ENCODE results near the gene ACAA1. TPM values are rescaled to one million over a fixed set of nuclear protein-coding genes. Genes with fewer than 3 reads are reported as not detected.

The ACAA1 gene
- total RNA-seq, 1 experiment from 2014 or later = 49.0 TPM

- ATAC-seq = no peak
- no peak overlapping the region for H3K4me2 ChIP-seq (ENCODE audit: low read length)
- RAD21 ChIA-PET (ENCODE audit: low non-redundant PET in 1 of 2, low total read pairs in 2 of 2, uncharacterized antibody in 2 of 2, unreplicated experiment in 2 of 2) = no interaction called here
- peaks cover 0 to 4% of the 10 kb centered on the region in 2 experiments; a peak in 2 of 4 replicates for H3K4me1 ChIP-seq (ENCODE audit: control insufficient read depth in 1 of 2, insufficient read depth in 2 of 2, low read length in 2 of 2)
- H3K79me2 ChIP-seq (ENCODE audit: insufficient read depth, low read length) = no peaks in the 10 kb centered on the region
- BruUV-seq (replicated peaks) = no TSS peak
- H3K4me3 ChIP-seq (replicated peaks in 1 of 2; ENCODE audit: low read depth in 1 of 2, low read length in 2 of 2) = no peak overlapping the region
- H4K20me1 ChIP-seq (ENCODE audit: insufficient read depth) = no peaks in the 10 kb centered on the region
- POLR2A ChIA-PET = no interaction called here
- no peaks in the 10 kb centered on the region for H3K9me2 ChIP-seq (ENCODE audit: insufficient read depth)
- no peak overlapping the region for H2AFZ ChIP-seq (ENCODE audit: low read depth, low read length, poor library complexity, severe bottlenecking)
- no peak overlapping the region for H3K27ac ChIP-seq (ENCODE audit: low read depth, low read length)
- H3K27me3 ChIP-seq (ENCODE audit: insufficient read depth, low read length) = no peaks in the 10 kb centered on the region
- peaks cover 13 to 30% of the 10 kb centered on the region in 2 experiments; a peak in 3 of 4 replicates for H3K36me3 ChIP-seq (ENCODE audit: control insufficient read depth in 1 of 2, insufficient read depth in 2 of 2, low read length in 2 of 2)
- intact Hi-C loops (cut with micrococcal nuclease) = no loop called here
- TF ChIP-seq EGR1 (IDR thresholded peaks at IDR 0.05; ENCODE audit: low read depth) = no peak
- TF ChIP-seq ZFX (IDR thresholded peaks at IDR 0.05) = no peak
- no peak for TF ChIP-seq POLR2AphosphoS5 (IDR thresholded peaks at IDR 0.05; ENCODE audit: low read depth, low read length)
- TF ChIP-seq FOSL1 (IDR thresholded peaks at IDR 0.05; ENCODE audit: low read depth) = no peak
- no peak for TF ChIP-seq YY1 (IDR thresholded peaks at IDR 0.05; ENCODE audit: extremely low read depth, insufficient replicate concordance, low read depth, low read length)
- no peaks in the 10 kb centered on the region for H3K9me3 ChIP-seq (ENCODE audit: control insufficient read depth in 1 of 2, insufficient read depth in 1 of 2, low read depth in 1 of 2, low read length in 2 of 2)
- DNase-seq (ENCODE audit: low read depth, low spot score) = no peak
- CTCF ChIA-PET = no interaction called here
- H3K9ac ChIP-seq (ENCODE audit: low read length) = no peak overlapping the region
These were observed 15.0 kb downstream of the ACAA1 start for GRCh38 chr3:38121832-38122461.

- no peak for TF ChIP-seq ZNF274 (IDR thresholded peaks at IDR 0.05; ENCODE audit: low read depth, low read length)
- DNase-seq (ENCODE audit: low read depth, low spot score) (no peak), ATAC-seq (no peak)
- H3K4me1 ChIP-seq (ENCODE audit: control insufficient read depth in 1 of 2, insufficient read depth in 2 of 2, low read length in 2 of 2) = peaks cover 3 to 10% of the 10 kb centered on the region in 2 experiments; a peak in 3 of 4 replicates
- no peaks in the 10 kb centered on the region for H3K79me2 ChIP-seq (ENCODE audit: insufficient read depth, low read length)
- CTCF ChIA-PET = no interaction called here
- H4K20me1 ChIP-seq (ENCODE audit: insufficient read depth) = no peaks in the 10 kb centered on the region
- H3K9me3 ChIP-seq (ENCODE audit: control insufficient read depth in 1 of 2, insufficient read depth in 1 of 2, low read depth in 1 of 2, low read length in 2 of 2) = no peaks in the 10 kb centered on the region
- POLR2A ChIA-PET = no interaction called here
- no peak overlapping the region for H3K4me2 ChIP-seq (ENCODE audit: low read length)
- no peak overlapping the region for H2AFZ ChIP-seq (ENCODE audit: low read depth, low read length, poor library complexity, severe bottlenecking)
- no peak overlapping the region for H3K4me3 ChIP-seq (replicated peaks in 1 of 2; ENCODE audit: low read depth in 1 of 2, low read length in 2 of 2)
- H3K27me3 ChIP-seq (ENCODE audit: insufficient read depth, low read length) = no peaks in the 10 kb centered on the region
- intact Hi-C loops (cut with micrococcal nuclease) = no loop called here
- H3K36me3 ChIP-seq (ENCODE audit: control insufficient read depth in 1 of 2, insufficient read depth in 2 of 2, low read length in 2 of 2) = peaks cover 11 to 30% of the 10 kb centered on the region in 2 experiments; a peak in 3 of 4 replicates
- no peaks in the 10 kb centered on the region for H3K9me2 ChIP-seq (ENCODE audit: insufficient read depth)
- RAD21 ChIA-PET (ENCODE audit: low non-redundant PET in 1 of 2, low total read pairs in 2 of 2, uncharacterized antibody in 2 of 2, unreplicated experiment in 2 of 2) = no interaction called here
- H3K9ac ChIP-seq (ENCODE audit: low read length) = no peak overlapping the region
- BruUV-seq (replicated peaks) = no TSS peak
- no peak overlapping the region for H3K27ac ChIP-seq (ENCODE audit: low read depth, low read length)
These were observed 15.5 kb downstream of the ACAA1 start for GRCh38 chr3:38121451-38121831.
